ES-I3 (cell line): ENCODE results near the gene ZNF516.

ENCODE experiments used
- H3K36me3 ChIP-seq: 2 replicates; pipeline ENCODE4 v1.6.1; 2013; ENCODE audit warnings: mild to moderate bottlenecking, low read length, control low read depth, moderate library complexity; ENCODE audit not compliant: insufficient read depth
- H3K4me1 ChIP-seq: 2 replicates; pipeline ENCODE4 v1.6.1; 2013; ENCODE audit warnings: mild to moderate bottlenecking, control low read depth, low read length; ENCODE audit not compliant: insufficient read depth
- H3K9ac ChIP-seq: 2 replicates; pipeline ENCODE4 v1.6.1; 2013; ENCODE audit warnings: low read depth, mild to moderate bottlenecking, low read length, moderate library complexity
- H3K9me3 ChIP-seq: 2 replicates; pipeline ENCODE4 v1.6.1; 2013; ENCODE audit warnings: mild to moderate bottlenecking, low read length, moderate library complexity; ENCODE audit not compliant: control insufficient read depth, insufficient read depth

ZNF516 gene

DNA sequence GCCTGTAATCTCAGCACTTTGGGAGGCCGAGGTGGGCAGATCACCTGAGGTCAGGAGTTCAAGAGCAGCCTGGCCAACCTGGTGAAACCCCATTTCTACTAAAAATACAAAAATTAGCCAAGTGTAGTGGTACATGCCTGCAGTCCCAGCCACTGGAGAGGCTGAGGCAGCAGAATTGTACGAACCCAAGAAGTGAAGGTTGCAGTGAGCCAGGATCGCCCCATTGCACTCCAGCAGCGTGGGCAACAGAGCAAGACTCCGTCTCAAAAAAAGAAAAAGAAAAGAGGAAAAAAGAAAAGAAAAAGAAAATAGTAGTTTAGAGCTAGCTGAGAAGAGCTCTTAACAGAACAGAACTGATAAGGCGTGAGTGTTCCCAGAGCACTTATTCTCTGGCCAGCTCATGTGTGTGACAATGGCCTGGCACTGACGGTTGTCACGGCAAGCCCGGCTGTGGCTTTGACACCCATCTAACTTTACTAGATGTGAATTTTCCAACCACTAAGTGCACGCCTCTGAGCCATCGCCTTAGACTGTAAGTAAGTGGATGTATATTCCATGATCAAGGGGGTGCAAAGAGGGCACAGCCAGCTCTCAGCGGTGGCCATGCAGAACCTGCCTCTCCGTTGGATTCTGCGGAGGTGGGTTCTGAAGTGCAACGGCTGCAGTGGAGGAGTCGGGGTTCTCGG, 80.0 kb downstream of the ZNF516 start:
- no peak overlapping the region for H3K9ac ChIP-seq
- peaks cover 9% of the 10 kb centered on the region; the same call in 1 of the 2 replicates for H3K4me1 ChIP-seq
- peaks cover 2% of the 10 kb centered on the region for H3K36me3 ChIP-seq
- H3K9me3 ChIP-seq, result no peaks in the 10 kb centered on the region

DNA sequence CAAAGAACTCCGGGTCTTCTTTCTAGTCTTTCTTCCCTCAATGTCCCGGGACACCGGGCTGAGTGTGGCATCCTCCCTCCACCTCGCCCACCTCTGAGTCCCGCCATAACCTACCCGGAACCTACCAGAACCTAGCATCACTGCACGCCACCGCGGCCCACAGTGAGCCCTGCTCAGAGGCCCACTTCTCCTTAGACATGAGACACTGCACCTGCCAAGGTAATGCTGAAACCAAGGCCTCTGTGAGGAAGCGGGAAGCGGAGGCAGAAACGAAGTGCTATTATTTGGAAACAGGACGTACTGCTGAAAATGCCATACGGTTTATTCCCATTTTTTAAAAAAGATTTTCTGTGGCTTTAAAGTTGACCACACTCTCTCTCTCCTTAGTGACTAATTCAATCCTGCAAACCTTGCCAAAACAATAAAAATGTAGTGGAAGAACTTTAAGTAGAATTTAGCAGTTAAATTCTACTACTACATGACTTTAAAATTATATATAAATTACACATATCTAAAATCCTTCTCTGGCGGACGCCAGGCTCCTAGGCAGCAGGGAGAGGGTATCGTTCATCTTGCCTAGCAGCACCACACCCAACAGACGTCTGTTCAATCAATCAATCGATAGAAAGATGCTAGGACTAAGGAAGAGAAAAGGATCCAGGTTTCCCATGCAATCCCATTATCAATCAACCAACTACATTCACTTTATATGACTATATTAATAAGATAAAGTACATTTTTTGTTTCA, 82.0 kb downstream of the ZNF516 start:
- Histone ChIP-seq H3K36me3 (peaks cover 2% of the 10 kb centered on the region; the same call in 1 of the 2 replicates), H3K9me3 (no peaks in the 10 kb centered on the region), H3K9ac (no peak overlapping the region), H3K4me1 (peaks cover 9% of the 10 kb centered on the region; the same call in 1 of the 2 replicates)

DNA sequence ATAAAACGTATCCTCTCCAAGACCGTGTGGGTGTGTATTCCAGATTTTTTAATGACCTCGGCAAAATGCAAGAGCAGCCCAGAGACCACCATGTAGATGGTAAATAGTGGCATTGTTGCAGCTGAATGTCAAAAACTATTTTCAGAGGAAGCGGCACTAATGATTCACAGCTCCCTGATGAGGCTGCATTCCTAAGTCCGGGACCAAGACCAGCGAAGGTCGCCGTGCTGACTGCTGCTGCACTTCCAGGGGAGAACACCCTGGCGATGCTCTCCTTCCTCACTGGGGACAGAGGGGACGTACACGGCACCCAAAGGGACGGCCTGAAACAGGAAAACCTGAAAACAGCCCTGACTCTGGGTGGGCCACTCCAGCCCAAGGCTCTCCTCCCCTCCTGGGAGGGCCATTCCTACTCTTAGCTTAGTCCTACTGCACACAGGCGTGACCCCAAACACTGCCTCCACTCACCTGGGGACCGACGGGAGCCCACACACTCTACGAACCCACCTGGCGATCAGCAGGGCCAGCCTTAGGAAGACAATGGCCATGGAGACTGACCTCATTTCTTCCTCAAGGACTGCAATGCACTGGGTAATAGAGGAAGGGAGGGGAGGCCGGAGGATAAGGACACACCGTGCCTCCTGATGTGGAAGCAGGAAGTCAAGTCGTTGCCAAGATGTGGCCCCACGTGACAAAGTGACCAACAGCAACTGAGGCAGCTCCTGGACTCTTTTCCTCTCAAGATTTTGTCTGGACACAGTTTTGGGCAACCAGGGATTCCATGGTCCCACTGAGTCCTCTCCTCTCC, 82.8 kb downstream of the ZNF516 start:
- Histone ChIP-seq H3K36me3 (peaks cover 2% of the 10 kb centered on the region; the same call in 1 of the 2 replicates), H3K4me1 (peaks cover 9% of the 10 kb centered on the region; the same call in 1 of the 2 replicates), H3K9me3 (no peaks in the 10 kb centered on the region), H3K9ac (no peak overlapping the region)

DNA sequence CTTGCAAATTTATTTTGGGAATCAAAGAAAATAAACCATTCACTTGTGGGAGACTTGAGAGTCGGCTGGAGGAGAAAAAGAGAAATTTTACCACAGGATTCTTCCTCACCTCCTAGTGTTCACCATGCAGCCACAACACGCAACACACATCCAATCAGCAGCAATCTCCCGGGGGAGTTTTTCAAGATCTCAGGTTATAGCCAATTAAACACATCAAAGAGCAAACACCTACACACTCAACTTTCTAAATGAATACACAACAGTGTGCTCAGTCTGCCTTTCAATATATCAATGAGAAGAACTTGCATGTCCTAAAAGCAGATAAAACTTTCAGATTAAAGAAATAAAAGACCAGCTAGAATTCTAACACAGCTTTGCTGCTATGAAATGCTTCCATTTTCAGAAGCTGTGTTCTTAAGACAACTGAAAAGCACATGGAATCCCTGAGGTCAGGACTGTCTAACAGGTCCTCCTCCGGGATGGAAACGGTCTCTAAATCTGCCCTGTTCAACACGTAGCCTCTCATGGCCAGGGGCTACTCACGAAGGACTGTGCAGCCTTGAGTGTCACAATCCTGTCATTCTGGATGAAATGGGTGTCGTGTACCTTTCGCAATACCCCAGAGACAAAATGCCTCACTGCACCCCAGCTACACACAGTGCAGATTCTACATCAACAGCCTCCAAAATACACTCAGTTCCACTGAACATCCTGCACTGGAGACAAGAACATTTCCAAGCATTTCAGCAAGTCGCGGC, 84.2 kb downstream of the ZNF516 start:
- Histone ChIP-seq H3K4me1 (peaks cover 9% of the 10 kb centered on the region; the same call in 1 of the 2 replicates), H3K36me3 (peaks cover 2% of the 10 kb centered on the region; the same call in 1 of the 2 replicates), H3K9ac (no peak overlapping the region), H3K9me3 (no peaks in the 10 kb centered on the region)

DNA sequence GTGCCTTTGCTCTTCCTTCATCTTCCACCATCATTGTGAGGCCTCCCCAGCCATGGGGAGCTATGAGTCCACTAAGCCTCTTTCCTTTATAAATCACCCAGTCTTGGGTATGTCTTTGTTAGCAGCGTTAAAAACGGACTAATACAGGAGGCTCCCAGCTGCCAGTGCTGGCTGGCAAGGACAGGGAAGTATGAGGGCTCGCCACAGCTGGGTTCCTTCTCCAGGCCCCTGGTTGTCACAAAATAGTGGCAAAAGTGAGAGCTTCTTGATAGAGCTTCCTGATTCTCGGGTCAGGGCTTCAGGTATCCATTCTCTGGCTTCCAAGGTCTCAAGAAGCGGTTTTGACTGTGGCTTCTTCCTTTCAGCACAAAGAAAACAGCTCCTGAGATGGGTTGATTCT, 85.0 kb downstream of the ZNF516 start:
- H3K36me3 ChIP-seq, result peaks cover 2% of the 10 kb centered on the region; the same call in 1 of the 2 replicates
- no peak overlapping the region for H3K9ac ChIP-seq
- H3K9me3 ChIP-seq, result no peaks in the 10 kb centered on the region
- peaks cover 9% of the 10 kb centered on the region; the same call in 1 of the 2 replicates for H3K4me1 ChIP-seq

DNA sequence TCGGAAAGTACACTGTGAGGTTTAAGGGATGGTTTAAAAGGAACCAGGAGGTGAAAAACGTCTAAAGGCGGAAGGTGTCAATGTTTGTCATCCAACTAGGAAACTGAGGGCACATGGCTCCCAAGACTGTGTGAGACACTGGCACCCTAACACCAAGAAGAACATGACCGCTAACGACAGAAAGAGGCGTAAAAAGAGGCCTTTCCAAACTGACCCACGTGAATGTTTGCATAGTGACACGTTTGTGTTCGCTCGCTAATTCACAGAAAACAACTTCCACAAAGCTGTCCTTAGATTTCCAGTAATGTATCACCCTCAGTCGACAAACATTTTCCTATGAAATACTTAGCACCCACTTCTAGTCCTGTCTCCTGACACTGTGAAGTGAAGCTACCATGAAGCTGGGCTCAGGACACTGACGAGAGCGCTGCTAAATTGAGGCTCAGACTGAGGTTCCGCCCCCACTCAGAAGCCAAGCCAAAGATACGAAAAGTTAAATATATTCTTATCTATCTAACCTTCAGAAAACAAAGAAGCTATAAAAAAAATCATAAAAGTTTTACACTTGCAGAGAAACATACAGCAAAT, 86.5 kb downstream of the ZNF516 start:
- Histone ChIP-seq H3K9ac (no peak overlapping the region), H3K4me1 (peaks cover 9% of the 10 kb centered on the region; the same call in 1 of the 2 replicates), H3K36me3 (peaks cover 2% of the 10 kb centered on the region; the same call in 1 of the 2 replicates)

DNA sequence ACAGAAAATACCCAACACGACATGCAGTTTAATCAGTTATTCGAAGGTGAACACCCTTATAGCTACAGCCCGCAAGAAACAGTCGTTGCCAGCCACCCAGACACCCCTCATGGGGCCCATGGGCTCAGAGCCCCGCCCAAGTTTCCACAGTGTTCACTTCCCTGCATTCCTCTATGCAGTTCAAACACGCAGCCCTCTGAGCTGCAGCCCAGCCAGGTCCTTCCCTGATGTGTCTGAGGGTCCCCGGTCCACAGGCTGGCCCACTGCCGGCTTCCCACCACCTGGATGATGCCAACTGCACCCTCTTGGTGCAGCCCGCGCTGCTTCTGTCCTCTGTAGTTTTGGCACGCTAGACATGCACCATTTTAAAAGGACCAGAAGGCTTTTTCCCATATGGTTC, 87.4 kb downstream of the ZNF516 start:
- H3K9me3 ChIP-seq, result no peaks in the 10 kb centered on the region
- H3K4me1 ChIP-seq, result peaks cover 9% of the 10 kb centered on the region; the same call in 1 of the 2 replicates
- H3K9ac ChIP-seq, result no peak overlapping the region
- peaks cover 2% of the 10 kb centered on the region; the same call in 1 of the 2 replicates for H3K36me3 ChIP-seq

More for the DNA sequence above, 86.5 kb downstream of the ZNF516 start:
- H3K9me3 ChIP-seq, result no peaks in the 10 kb centered on the region

DNA sequence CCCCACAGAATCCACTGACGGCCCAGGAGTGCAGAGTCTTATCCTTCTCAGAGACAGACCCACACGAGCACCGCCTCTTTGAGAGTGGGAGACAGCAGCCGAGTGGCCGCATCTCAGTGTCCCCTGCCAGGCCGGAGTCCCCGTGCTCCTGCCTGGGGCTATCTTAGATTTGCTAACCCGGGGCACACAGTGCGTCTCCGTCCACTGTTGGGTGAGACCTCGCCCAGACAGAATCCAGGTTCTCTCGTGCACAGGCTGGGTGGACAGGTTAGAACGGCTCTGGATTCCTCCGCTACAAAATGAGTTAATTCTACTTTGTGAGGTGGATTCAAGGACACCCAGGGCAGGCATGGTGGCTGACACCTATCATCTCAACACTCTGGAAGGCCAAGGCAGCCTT, 88.3 kb downstream of the ZNF516 start:
- no peaks in the 10 kb centered on the region for H3K9me3 ChIP-seq
- H3K9ac ChIP-seq, result no peak overlapping the region
- H3K4me1 ChIP-seq, result 0 out of 2 replicates have a peak, but pooled peaks cover under 1% of the 10 kb centered on the region
- peaks cover 2% of the 10 kb centered on the region; the same call in 1 of the 2 replicates for H3K36me3 ChIP-seq

DNA sequence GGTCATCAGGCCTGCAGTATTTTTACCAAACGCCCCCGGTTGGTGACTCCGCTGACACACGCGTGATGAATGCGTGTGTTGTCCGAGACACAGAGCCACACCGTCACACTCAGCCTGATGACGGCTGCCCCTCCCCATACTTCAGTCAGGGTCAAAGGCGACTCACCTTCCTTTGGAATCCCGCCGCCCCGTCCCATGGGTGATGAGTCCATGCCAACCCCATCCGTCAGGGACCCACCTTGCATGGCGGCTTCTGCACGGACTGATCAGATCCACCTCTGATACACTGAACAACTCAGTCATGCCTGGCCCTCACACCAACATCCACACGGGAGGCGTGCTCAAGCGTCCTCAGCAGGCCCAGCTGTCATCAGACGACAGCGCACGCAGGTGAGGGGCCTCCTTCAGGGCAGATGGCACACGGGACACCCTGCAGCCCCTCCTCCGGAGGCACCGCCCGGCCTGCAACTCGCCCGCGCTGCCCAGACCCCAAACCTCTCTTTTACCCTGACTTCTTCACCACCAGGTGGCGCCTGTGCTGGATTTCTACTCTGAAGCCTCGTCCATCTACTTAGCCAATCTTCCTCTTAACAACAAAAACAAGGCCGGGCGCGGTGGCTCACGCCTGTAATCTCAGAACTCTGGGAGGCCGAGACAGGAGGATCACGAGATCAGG, 89.2 kb downstream of the ZNF516 start:
- H3K9me3 ChIP-seq, result no peaks in the 10 kb centered on the region
- H3K4me1 ChIP-seq, result no peaks in the 10 kb centered on the region
- H3K9ac ChIP-seq, result no peak overlapping the region
- H3K36me3 ChIP-seq, result peaks cover 2% of the 10 kb centered on the region; the same call in 1 of the 2 replicates

DNA sequence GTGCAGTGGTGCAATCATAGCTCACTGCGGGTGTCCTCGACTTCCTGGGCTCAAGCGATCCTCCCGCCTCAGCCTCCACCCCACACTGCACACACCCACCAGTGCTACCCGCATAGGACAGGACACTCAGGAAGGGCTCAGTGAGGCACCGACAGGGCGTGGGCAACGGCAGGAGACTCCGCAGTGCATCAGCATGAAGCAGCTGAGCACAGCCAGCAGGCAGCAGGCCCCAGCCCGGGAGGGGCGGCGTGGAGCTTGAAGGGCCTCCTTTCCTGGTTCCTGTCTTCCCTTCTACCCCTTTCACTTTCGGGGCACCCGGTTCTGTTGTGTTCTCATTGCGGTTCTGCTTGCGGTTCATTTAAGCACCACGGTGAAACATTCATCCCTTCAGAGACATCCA, 89.8 kb downstream of the ZNF516 start:
- Histone ChIP-seq H3K36me3 (peaks cover 2% of the 10 kb centered on the region; the same call in 1 of the 2 replicates), H3K4me1 (no peaks in the 10 kb centered on the region), H3K9me3 (no peaks in the 10 kb centered on the region), H3K9ac (no peak overlapping the region)

DNA sequence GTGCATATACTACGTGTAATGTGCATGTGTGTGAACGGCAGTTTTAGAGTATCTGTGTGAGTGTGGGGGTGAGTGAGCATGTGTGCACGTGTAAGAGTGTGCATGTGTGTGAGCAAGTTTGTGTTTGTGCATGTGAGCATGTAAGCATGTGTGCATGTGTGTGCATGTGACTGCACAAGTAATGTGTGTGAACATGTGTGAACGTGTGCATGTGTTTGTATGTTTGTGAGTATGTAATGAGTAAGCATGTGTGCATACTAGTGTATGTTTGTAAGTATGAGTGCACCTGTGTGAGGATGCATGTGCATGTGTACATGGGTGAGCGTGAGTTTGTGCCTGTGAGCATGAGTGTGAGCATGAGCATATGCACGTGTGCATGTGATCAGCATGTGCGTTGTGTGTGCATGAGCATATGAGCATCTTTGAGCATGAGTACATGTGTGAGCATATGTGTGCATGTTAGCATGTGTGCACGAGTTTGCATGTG, 90.7 kb downstream of the ZNF516 start:
- H3K36me3 ChIP-seq, result no peaks in the 10 kb centered on the region
- no peaks in the 10 kb centered on the region for H3K4me1 ChIP-seq
- H3K9me3 ChIP-seq, result no peaks in the 10 kb centered on the region

DNA sequence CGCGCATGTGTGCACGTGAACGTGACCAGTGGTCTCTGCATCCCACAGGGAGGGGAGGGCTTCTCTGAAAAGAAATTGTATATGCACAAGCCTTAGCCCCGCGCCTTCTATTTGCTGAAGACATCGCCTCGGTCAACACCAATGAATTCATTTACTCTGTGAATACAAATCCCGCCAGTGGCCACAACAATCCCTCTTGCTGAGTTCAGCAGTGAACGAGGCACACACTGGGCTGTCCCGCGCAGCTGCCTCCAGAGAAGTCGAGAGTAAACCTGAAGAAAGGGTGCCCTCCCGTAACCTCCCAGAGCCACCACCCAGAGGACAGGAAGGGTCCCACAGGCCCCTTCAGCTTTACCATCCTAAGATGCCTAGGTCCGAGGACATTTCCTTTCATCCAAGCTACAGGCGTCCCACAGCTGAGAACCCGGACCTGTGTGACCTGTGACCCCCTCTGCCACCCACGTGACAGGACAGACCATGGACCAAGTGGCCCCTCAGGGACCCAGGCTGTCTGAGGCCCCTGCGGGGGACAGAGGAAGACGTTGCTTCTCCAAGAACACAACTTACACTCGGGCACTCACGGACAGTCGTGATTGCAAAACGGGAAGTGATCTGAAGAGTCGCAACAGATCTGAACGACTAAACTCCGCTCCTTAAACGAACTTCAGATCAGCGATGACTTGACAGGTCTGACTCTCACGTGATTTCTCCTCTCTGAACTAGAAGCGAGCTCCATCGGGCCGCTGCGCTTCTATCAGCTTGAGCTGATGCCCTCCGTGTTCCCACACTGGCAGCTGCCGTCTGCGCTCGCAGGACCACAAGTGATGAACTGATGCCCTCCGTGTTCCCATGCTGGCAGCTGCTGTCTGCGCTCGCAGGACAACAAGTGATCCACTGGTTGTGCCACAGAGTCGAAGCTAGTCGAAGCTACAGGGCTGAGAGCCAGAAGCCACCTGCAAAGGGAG, 92.7 kb downstream of the ZNF516 start:
- no peaks in the 10 kb centered on the region for H3K9me3 ChIP-seq
- no peaks in the 10 kb centered on the region for H3K36me3 ChIP-seq
- H3K4me1 ChIP-seq, result 0 out of 2 replicates have a peak, but pooled peaks cover 2% of the 10 kb centered on the region
- no peak overlapping the region for H3K9ac ChIP-seq

More for the DNA sequence above, 90.7 kb downstream of the ZNF516 start:
- H3K9ac ChIP-seq, result no peak overlapping the region
